GM12878 (cell line): ENCODE measurements around the gene COPZ2. TPM values are rescaled to one million over a fixed set of nuclear protein-coding genes. Genes with fewer than 3 reads are reported as not detected.

Experiments used
- ATAC-seq: fragments of 200-7000 bp; cut with Tn5 transposase; 3 replicates; pipeline ENCODE4 v1.9.1; 2020; ENCODE audit warnings: mild to moderate bottlenecking, moderate library complexity
- BruUV-seq: library from RNA; stranded (reverse); fragments of 400-500 nt; replicated peaks from 2 replicates; lab custom pipeline; 2021; lab: Mats Ljungman, UMichigan
- CTCF ChIA-PET: fragments of 300-600 bp; sonication (Branson Sonifier 250); formaldehyde crosslinking; extraction: SDS; loops from one replicate; lab custom pipeline; 2021; ENCODE audit warnings: inconsistent platforms; lab: Yijun Ruan, JAX
- POLR2A ChIA-PET: fragments of 350-600 bp; formaldehyde crosslinking; extraction: SDS; loops from one replicate; lab custom pipeline; 2021; ENCODE audit warnings: inconsistent platforms; lab: Charles Lee
- RAD21 ChIA-PET: fragments of 300-600 bp; sonication (Branson Sonifier 250); formaldehyde crosslinking; loops from one replicate; lab custom pipeline; 2023; ENCODE audit warnings: antibody characterized with exemption; ENCODE audit not compliant: unreplicated experiment; lab: Charles Lee
- SMC1A ChIA-PET: fragments of 300-600 bp; sonication (Branson Sonifier 250); formaldehyde crosslinking; loops from one replicate; lab custom pipeline; 2023; ENCODE audit not compliant: unreplicated experiment, uncharacterized antibody; lab: Charles Lee
- DNase-seq: peaks from one replicate; pipeline ENCODE4 v3.0.0-alpha.2; 2011; ENCODE audit warnings: low read depth, low spot score
- FAIRE-seq: peaks from 3 replicates; lab custom pipeline; 2011; peaks lifted over from hg19 to GRCh38; lab: Jason Lieb, UNC
- H2AFZ ChIP-seq: 2 replicates; pipeline ENCODE4 v1.6.0; 2011; ENCODE audit warnings: low read depth, low read length, control low read depth; ENCODE audit not compliant: control insufficient read depth
- H3K27ac ChIP-seq: 2 replicates; pipeline ENCODE4 v1.5.1; 2011; ENCODE audit warnings: control low read depth; ENCODE audit not compliant: control insufficient read depth, insufficient read depth
- H3K27me3 ChIP-seq, 2 experiments: replicated peaks in 1 of 2; 2 replicates each; pipeline versions ENCODE4 v1.6.0 to v1.6.1; 2011; ENCODE audit warnings: low read length in 1 of 2; ENCODE audit not compliant: control insufficient read depth in 2 of 2, insufficient read depth in 2 of 2
- H3K36me3 ChIP-seq, 2 experiments: 2 replicates each; pipeline ENCODE4 v1.5.1; 2011; ENCODE audit warnings: low read length in 1 of 2; ENCODE audit not compliant: control insufficient read depth in 2 of 2, insufficient read depth in 2 of 2
- H3K4me1 ChIP-seq: 2 replicates; pipeline ENCODE4 v1.6.1; 2011; ENCODE audit warnings: mild to moderate bottlenecking, low read length, moderate library complexity, mixed read lengths; ENCODE audit not compliant: control insufficient read depth, insufficient read depth
- H3K4me2 ChIP-seq: 2 replicates; pipeline ENCODE4 v1.6.0; 2011; ENCODE audit warnings: control low read depth; ENCODE audit not compliant: control insufficient read depth, insufficient read depth
- H3K4me3 ChIP-seq: fragments of 200-600 bp; sonication (generic); 2 replicates; pipeline ENCODE4 v1.5.1; 2016
- H3K79me2 ChIP-seq: 2 replicates; pipeline ENCODE4 v1.6.0; 2011; ENCODE audit warnings: low read length; ENCODE audit not compliant: control insufficient read depth, insufficient read depth
- H3K9ac ChIP-seq: 2 replicates; pipeline ENCODE4 v1.8.0; 2011; ENCODE audit warnings: low read length, control low read depth, mixed read lengths; ENCODE audit not compliant: control insufficient read depth, insufficient read depth
- H3K9me3 ChIP-seq: replicated peaks from 3 replicates; pipeline ENCODE4 v1.5.1; 2011; ENCODE audit warnings: mild to moderate bottlenecking, low read length; ENCODE audit not compliant: control insufficient read depth, insufficient read depth
- H4K20me1 ChIP-seq: 2 replicates; pipeline ENCODE4 v1.6.0; 2011; ENCODE audit not compliant: control insufficient read depth, insufficient read depth
- DPF2 ChIP-seq: fragments of 450-650 bp; IDR thresholded peaks from 2 replicates; pipeline ENCODE4 v1.6.1; 2017; ENCODE audit warnings: mild to moderate bottlenecking
- E2F4 ChIP-seq: IDR thresholded peaks from 2 replicates; pipeline ENCODE4 v1.6.1; 2012; ENCODE audit warnings: low read depth, low read length, improper control_type of control experiment
- HCFC1 ChIP-seq: fragments of 150-350 bp; IDR thresholded peaks from 2 replicates; pipeline ENCODE4 v1.6.1; 2014; ENCODE audit warnings: low read length
- NKRF ChIP-seq: fragments of 450-650 bp; conservative IDR thresholded peaks from 2 replicates; pipeline ENCODE4 v1.6.1; 2017; ENCODE audit warnings: mild to moderate bottlenecking, moderate library complexity
- PAX5 ChIP-seq: IDR thresholded peaks from 2 replicates; pipeline ENCODE4 v1.6.1; 2011; ENCODE audit warnings: low read depth, low read length, borderline replicate concordance
- POLR2A ChIP-seq: IDR thresholded peaks from 2 replicates; pipeline ENCODE4 v1.6.1; 2011; ENCODE audit warnings: low read depth, mild to moderate bottlenecking, low read length
- POLR2AphosphoS2 ChIP-seq: IDR thresholded peaks from 2 replicates; pipeline ENCODE4 v1.6.1; 2011; ENCODE audit warnings: low read depth, mild to moderate bottlenecking, low read length, improper control_type of control experiment, moderate library complexity
- PRDM15 ChIP-seq: fragments of 450-650 bp; formaldehyde crosslinking; IDR thresholded peaks from 2 replicates; pipeline ENCODE4 v1.4.0; 2020; ENCODE audit warnings: mild to moderate bottlenecking, moderate library complexity
- RAD51 ChIP-seq: fragments of 450-650 bp; IDR thresholded peaks from 2 replicates; pipeline ENCODE4 v1.6.1; 2016; ENCODE audit warnings: moderate library complexity, mild to moderate bottlenecking, inconsistent platforms
- RB1 ChIP-seq: fragments of 450-650 bp; formaldehyde crosslinking; IDR thresholded peaks from 2 replicates; pipeline ENCODE4 v1.6.1; 2017; ENCODE audit warnings: mild to moderate bottlenecking, borderline replicate concordance
- SMAD1 ChIP-seq: fragments of 450-650 bp; IDR thresholded peaks from 2 replicates; pipeline ENCODE4 v1.6.1; 2018; ENCODE audit warnings: mild to moderate bottlenecking, low read depth; ENCODE audit not compliant: partially characterized antibody
- TARDBP ChIP-seq: IDR thresholded peaks from 2 replicates; pipeline ENCODE4 v1.6.1; 2016; ENCODE audit warnings: borderline replicate concordance
- TBL1XR1 ChIP-seq: IDR thresholded peaks from 2 replicates; pipeline ENCODE4 v1.6.1; 2012; ENCODE audit warnings: low read depth, low read length, improper control_type of control experiment
- TCF12 ChIP-seq: IDR thresholded peaks from 2 replicates; pipeline ENCODE4 v1.6.1; 2011; ENCODE audit warnings: low read depth, mild to moderate bottlenecking, low read length
- WGBS: methylation state at CpG from one replicate; pipeline ENCODE4 v1.1.6; 2016; ENCODE audit warnings: low lambda C conversion rate; ENCODE audit not compliant: insufficient replicate concordance, insufficient coverage; ENCODE audit errors: missing lambda C conversion rate; 5-methylcytosine and 5-hydroxymethylcytosine counted together
- in situ Hi-C: fragments of 300-500 bp; cut with MboI; formaldehyde crosslinking; loops from 9 replicates; pipeline ENCODE4 v1.14.3; 2018; ENCODE audit warnings: mixed read lengths
- intact Hi-C: fragments of 100-400 bp; cut with micrococcal nuclease; formaldehyde crosslinking; loops from one replicate; pipeline ENCODE4 v1.14.2; 2022; ENCODE audit not compliant: unreplicated experiment
- polyA plus RNA-seq, 11 experiments: library from polyadenylated mRNA; depleted of rRNA in 4 of 11; unstranded in 6 of 11; stranded (reverse) in 5 of 11; fragments of >200 nt; fragmentation: Nextera tagmentation in 4 of 11; fragmentation: Illumina TruSeq in 1 of 11; extraction: Ambion mirVana in 4 of 11; extraction: Trizol in 1 of 11; gene quantifications; 1 replicate in 1 of 11; 2 replicates in 10 of 11; pipeline versions ENCODE4 v1.2.1 to v1.2.3, GENCODE V29; 2011 to 2016; ENCODE audit warnings: inconsistent platforms in 2 of 11, missing spikeins in 2 of 11, low read depth in 1 of 11
- total RNA-seq, 4 experiments: library from RNA; depleted of rRNA in 3 of 4; stranded (reverse); fragments of >200 nt in 3 of 4; fragmentation: Illumina TruSeq in 1 of 4; extraction: Trizol in 1 of 4; gene quantifications; 2 replicates each; pipeline versions ENCODE4 v1.2.1 to v1.2.3, GENCODE V29; 2013 to 2021

COPZ2 gene
- total and polyA plus RNA-seq, 10 of the 15 experiments (the other 5 are each of a cell fraction or from before 2014, with no cell fraction given), result 0.20 to 4.3 (median 2.6) TPM

GRCh38 chr17:48048384-48049126, 11.0 kb upstream of the COPZ2 start:
- ChIA-PET POLR2A (interaction anchor here (0.5 to 4.8 kb wide), 19 partner anchors 10 to 529 kb away, joined by 3 to 29 read pairs (median 6); partner anchors contain the start of genes CBX1, CDK5RAP3, PNPO and SNX11), CTCF (interaction anchor here (1.0 to 9.0 kb wide), 17 partner anchors 12 to 541 kb away, joined by 3 to 87 read pairs (median 6); partner anchors contain the start of genes CDK5RAP3 and COPZ2), RAD21 (interaction anchor here (0.6 to 5.8 kb wide), 13 partner anchors 12 to 107 kb away, joined by 3 to 47 read pairs (median 5); partner anchors contain the start of genes CDK5RAP3, COPZ2 and PNPO), SMC1A (interaction anchor here (0.7 to 5.8 kb wide), 14 partner anchors 10 to 262 kb away, joined by 3 to 39 read pairs (median 6); partner anchors contain the start of gene PNPO)
- intact Hi-C loops (loop anchor here (2.0 kb wide), 2 partner anchors 22 to 78 kb away; partner anchors contain the start of gene CDK5RAP3), in situ Hi-C loops (no loop called here)
- peaks cover 14% of the 10 kb centered on the region; the same call in 1 of the 2 replicates for H3K4me1 ChIP-seq
- peak overlapping the region; percentile 63 for H3K4me2 ChIP-seq
- no peaks in the 10 kb centered on the region for H3K27me3 ChIP-seq
- ATAC-seq (peak; percentile 72), FAIRE-seq (no peak), DNase-seq (peak; percentile 59)
- WGBS, result under 1% methylated on average over 43 of the region's 53 CpGs
- H3K9ac ChIP-seq, result peak overlapping the region; percentile 92
- peaks cover 69% of the 10 kb centered on the region for H3K79me2 ChIP-seq
- H3K36me3 ChIP-seq, result peaks cover 9 to 19% of the 10 kb centered on the region in 2 experiments
- no TSS peak for BruUV-seq
- no peaks in the 10 kb centered on the region for H3K9me3 ChIP-seq
- H3K4me3 ChIP-seq, result peak overlapping the region; percentile 97
- peak overlapping the region; percentile 89 for H3K27ac ChIP-seq
- H2AFZ ChIP-seq, result peak overlapping the region; percentile 78
- peaks cover 5% of the 10 kb centered on the region; the same call in 1 of the 2 replicates for H4K20me1 ChIP-seq
- 0 out of 2 replicates have a peak, but pooled peaks have one; percentile 37 for TF ChIP-seq PAX5
- 0 out of 2 replicates have a peak, but pooled peaks have one; percentile 42 for TF ChIP-seq TBL1XR1
- peak; percentile 90; the same call in 1 of the 2 replicates for TF ChIP-seq POLR2AphosphoS2
- TF ChIP-seq POLR2A, result peak; percentile 92
- 0 out of 2 replicates have a peak, but pooled peaks have one; percentile 26 for TF ChIP-seq HCFC1
- TF ChIP-seq RAD51, result no peak
- TF ChIP-seq E2F4, result no peak; the same call in 1 of the 2 replicates
- TF ChIP-seq PRDM15, result no peak
- no peak for TF ChIP-seq DPF2
- TF ChIP-seq NKRF, result peak; percentile 69
- TF ChIP-seq TARDBP, result 0 out of 2 replicates have a peak, but pooled peaks have one; percentile 43
- peak; percentile 52 for TF ChIP-seq SMAD1
- peak; percentile 91; the same call in 1 of the 2 replicates for TF ChIP-seq RB1
- peak; percentile 54; the same call in 1 of the 2 replicates for TF ChIP-seq TCF12
